NOMO-1 treated with dmso at 0.1 percent for 144 hours (cell line): ENCODE data around the gene ABRAXAS1.
"Not testable (repeated sequence)": the region's sequence is repeated elsewhere in the genome, so short reads cannot be mapped to it uniquely, and the experiment has no call there.

Experiments
- DNase-seq: peaks from one replicate; lab custom pipeline; 2025; ENCODE audit not compliant: unreplicated experiment; lab: John Stamatoyannopoulos, UW

The ABRAXAS1 gene

GRCh38 chr4:83484500-83485461, at the start of gene ABRAXAS1:
TSS of gene ABRAXAS1 (minus strand) at chr4:83485100. CDS start at chr4:83485072, 28 bp downstream.
- DNase-seq = peak; percentile 92

- no peak for DNase-seq
Measured at GRCh38 chr4:83527671-83528070, 42.8 kb upstream of the ABRAXAS1 start.

DNA sequence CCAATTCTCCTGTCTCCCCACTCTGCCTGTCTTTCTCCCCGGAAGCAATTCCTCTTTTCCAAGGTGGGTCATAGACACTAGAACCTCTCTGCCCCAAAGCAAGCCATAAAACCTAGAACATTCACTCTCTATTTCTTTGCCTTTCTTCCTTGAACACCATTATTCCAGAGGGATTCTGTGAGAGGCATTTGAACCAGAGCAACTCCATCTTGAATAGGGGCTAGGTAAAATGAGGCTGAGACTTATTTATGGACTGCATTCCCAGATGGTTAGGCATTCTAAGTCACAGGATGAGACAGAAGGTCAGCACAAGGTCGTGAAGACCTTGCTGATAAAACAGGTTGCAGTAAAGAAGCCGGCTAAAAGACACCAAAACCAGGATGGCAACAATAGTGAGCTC, 37.3 kb upstream of the ABRAXAS1 start:
- DNase-seq = no peak

DNA sequence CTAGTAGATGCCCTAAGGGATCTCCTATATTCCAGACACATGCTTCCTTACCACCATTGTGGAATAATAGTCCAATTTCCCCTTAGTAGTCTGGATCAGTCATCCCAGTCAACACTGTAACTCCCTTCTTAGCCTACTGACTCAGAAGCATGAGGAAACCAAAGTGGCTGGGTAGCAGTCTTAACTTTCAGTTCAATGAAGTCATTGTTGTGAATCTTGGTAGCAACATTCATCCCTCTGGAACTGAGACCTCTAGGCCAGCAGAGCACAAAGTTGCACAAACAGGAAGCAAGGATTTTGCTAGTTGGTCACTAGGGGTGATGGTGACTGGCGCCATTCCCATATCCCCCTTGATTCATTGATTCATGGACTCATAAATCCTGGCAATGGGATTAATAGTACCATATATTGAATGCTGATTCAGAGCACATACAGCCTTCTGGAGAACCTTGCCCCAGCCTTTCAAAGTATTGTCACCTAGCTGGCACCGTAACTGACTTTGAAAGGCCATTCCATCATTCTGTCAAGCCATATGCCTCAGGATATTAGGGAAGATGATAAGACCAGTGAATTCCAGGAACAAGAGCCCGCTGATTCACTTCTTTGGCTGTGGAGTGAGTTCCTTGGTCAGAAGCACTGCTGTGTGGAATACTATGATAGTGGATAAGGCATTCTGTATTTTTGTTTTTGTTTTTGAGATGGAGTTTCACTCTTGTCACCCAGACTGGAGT, 31.3 kb upstream of the ABRAXAS1 start:
- DNase-seq = no peak

DNA sequence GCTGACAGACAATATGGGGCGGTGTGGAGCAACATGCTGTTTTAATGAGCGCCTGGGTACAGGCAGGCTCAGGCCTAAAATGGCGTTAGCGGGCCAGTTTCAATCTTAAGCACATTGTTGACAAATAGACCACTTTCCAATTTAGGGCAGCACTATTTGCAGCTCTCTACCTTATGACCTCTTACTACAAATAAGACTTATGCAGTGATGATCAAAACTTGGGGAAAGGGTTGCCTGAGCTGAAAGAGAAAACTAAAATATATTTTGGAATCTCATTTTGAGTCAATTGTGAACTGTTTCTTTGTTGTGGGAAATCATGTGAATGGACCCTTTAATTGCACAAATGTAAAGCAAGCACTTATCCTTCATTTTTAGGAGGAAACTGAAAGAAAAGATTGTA, 25.5 kb upstream of the ABRAXAS1 start:
- no peak for DNase-seq

GRCh38 chr4:83509156-83509585, 24.3 kb upstream of the ABRAXAS1 start:
- peak; percentile 39 for DNase-seq

DNA sequence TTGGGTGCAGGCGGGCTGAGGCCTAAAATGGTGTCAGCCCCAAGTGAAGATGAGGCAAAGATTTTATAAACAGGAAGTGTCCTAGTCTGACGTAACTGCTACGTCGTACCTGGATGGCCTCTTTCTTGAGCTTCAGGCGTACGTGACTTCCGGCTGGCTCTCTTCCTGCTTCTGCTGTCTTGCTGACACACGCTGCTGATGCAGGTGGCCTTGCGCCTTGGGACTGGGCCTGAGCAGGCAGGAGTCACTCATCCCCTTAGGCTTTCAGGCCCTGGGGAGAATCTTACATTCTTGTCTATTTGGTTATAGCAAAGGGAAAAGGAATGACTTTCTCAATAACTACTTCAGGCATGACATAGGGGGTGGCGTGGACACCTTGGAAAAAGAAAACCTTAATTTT, 20.1 kb upstream of the ABRAXAS1 start:
- no peak for DNase-seq

DNA sequence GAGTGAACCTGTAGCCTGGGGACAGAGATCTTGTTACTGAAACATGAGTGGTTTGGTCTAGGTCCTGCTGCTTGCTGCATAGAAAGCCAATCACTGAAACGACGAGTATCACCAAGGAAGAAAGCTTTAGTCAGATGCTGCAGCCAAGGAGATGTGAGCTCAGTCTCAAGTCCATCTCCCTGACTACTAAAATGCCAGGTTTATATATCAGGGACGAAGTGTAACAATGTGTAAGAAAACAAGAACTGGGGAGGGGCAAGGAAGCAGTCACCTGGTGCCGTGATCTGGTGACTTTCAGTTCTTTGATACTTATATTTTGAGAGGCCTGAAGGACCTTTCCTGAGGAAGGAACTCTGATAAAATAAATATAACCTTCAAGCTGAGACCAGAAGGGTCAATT, 19.6 kb upstream of the ABRAXAS1 start:
- no peak for DNase-seq

DNA sequence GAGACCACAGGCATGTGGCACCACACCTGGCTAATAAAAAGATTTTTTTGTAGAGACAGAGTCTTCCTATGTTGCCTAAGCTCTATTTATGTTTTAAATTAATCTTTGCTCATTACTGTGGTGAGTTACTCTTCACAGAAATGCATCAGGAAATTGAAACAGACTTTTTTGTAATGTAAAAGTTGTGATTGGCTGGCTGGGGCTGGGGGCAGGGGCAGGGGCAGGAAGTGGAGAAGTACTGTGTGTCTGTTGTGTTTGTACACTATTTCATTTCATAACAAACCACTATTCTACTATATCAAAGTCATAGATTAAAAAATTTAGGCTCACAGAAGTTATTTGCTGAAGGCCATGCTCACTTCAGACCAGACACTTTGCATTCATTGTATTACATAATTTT, 19.1 kb upstream of the ABRAXAS1 start:
- DNase-seq = no peak

DNA sequence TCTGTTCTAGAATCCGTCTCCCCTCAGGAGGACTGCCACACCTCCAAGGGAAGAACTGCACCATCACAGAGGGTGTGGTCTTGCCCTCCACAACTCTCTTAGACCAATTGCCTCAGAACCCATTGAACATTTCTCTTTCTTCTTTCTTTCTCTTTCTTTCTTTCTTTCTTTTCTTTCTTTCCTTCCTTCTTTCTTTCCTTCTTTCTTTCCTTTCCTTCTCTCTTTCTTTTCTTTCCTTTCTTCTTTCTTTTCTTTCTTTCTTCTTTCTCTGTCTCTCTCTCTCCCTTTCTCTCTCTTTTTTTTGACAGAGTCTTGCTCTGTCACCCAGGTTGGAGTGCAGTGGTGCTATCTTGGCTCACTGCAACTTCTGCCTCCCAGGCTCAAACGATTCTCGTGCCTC, 16.8 kb upstream of the ABRAXAS1 start:
- not testable (repeated sequence) for DNase-seq

DNA sequence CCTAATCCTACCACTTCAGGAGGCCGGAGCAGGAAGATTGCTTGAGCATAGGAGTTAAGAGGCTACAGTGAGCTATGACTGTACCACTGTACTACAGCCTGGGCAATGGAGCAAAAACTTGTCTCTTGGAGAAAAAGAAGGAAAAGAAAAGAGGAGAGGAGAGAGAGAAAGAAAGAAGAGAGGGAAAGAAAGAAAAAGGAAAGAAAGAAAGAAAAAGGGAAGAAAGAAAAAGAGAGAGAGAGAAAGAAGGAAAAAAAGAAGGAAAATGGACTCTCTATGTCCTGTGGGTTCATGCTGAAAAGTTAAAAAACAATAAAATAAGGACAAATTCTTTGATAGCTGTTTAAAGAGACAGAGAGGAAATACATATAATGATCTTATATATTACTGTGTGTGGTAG, 13.3 kb upstream of the ABRAXAS1 start:
- no peak for DNase-seq

- DNase-seq = not testable (repeated sequence)
Measured at GRCh38 chr4:83496085-83496917, 11.4 kb upstream of the ABRAXAS1 start.

GRCh38 chr4:83490876-83491450, 6.1 kb upstream of the ABRAXAS1 start:
- DNase-seq = no peak

DNA sequence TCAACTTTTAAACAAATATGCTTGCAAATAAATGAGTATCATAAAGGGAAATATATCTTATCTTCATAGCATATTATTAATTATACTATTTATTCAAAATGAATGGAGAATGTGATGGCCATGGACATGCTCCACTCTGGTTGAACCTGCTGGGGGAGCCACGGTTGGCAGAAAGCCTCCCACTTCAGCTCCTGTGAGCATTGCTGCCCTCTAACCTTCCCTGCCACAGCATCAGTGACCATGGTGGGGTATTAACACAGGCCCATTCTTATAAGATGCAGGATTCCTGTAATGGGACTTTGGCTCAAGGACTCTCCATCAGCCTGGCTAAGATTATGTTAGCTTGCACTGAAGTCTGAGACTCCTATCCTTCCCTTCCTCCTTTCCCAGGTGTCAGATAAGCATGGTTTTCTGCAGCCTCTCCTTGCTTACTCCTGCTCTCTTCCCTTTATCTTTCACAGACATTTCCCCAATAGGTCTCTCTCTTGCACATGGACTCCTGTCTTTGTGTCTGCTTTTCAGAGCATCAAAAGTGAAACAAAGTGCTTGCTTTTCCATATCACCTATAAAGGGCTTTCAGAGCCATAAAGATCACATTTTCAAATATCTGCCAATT, 4.9 kb upstream of the ABRAXAS1 start:
- no peak for DNase-seq

- DNase-seq = no peak
Measured at GRCh38 chr4:83486457-83487129, 1.7 kb upstream of the ABRAXAS1 start.

- no peak for DNase-seq
Measured at GRCh38 chr4:83473966-83474365, 10.9 kb downstream of the ABRAXAS1 start.

DNA sequence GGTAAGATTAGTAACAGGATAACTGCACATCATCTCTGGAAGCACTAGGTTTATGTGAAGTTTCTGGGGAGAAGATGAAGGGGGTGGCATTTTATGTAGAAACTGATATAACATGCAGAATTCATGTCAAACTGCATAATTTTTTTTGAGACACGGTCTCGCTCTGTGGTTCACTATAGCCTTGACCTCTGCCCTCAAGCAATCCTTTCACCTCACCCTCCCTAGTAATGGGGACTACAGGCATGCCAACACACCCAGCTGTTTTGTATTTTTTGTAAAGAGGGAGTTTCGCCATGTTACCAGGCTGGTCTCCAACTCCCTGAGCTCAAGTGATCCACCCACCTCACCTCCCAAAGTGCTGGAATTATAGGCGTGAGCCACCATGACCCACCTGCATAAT, 11.5 kb downstream of the ABRAXAS1 start:
- no peak for DNase-seq

GRCh38 chr4:83456184-83456501, 28.8 kb downstream of the ABRAXAS1 start:
- DNase-seq = no peak

DNA sequence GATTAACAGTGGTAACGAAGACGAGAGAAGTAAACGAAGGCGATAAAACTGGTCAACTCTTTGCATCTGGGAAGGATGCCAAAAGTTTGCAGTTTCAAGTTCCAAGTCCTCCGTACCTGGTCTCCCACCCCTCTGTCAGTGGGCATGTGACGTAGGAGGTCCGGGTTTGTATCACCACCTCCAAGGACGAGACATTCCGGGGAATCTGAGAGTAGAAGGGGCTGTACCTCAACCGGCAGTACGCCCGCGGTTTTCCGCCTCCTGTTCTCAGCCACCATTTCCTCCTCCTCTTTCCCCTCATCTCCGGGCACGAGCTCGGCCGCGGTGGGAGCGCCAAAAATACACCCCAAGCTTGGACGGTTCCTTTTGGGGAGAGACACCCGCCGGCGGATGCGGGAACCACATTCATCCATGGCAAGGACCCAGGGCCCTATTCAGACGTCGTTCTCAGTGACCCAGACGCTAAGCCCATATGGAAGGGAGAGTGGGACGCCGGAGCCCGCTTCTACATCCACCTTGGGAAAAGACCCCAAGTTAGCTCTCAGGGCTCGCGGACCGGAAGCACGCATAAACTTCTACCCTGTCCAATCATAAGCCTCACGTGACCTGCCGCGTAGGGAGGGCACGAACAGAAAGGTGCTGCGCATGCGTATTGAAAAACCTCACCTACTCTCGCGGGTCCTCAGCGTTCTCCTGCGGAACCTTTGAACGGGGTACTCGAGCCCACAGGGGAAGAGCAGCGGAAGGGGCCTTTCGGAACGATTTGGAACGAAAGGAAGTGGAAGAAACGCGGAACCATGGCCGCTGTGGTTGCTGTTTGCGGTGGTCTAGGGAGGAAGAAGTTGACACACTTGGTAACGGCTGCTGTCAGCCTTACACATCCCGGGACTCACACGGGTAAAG, 29.4 kb downstream of the ABRAXAS1 start, which contains the start of the genes HELQ and MRPS18C:
HELQ (minus strand) TSS at position 543 of the 903 bp plus-strand sequence; CDS start at position 413, 130 bp downstream.
MRPS18C (plus strand) TSS at position 778 of the 903 bp plus-strand sequence; CDS start at position 798, 20 bp downstream.
- DNase-seq = peak; percentile 98
